Lung (tissue), 12 donors: ENCODE results near the gene ADGRV1. TPM values are rescaled to one million over a fixed set of nuclear protein-coding genes. Genes with fewer than 3 reads are reported as not detected.
"Not testable (repeated sequence)": the region's sequence is repeated elsewhere in the genome, so short reads cannot be mapped to it uniquely, and the experiment has no call there.

Experiments used
- ATAC-seq: fragments of 200-7000 bp; cut with Tn5 transposase; one replicate; pipeline ENCODE4 v1.9.1; 2020; ENCODE audit warnings: moderate number of reproducible peaks; ENCODE audit not compliant: insufficient read depth, low FRiP score
- DNase-seq, 3 donors: peaks; one replicate each; pipeline ENCODE4 v3.0.0-alpha.2; 2013 to 2017
- H3K27ac ChIP-seq, 2 donors: one replicate each; pipeline ENCODE4 v1.5.1; 2013; ENCODE audit warnings: mild to moderate bottlenecking in 2 of 2, moderate library complexity in 2 of 2, control low read depth in 1 of 2, inconsistent platforms in 1 of 2, low read depth in 1 of 2, low read length in 1 of 2
- H3K27me3 ChIP-seq, 3 donors: one replicate each; pipeline ENCODE4 v1.5.1; 2013; ENCODE audit warnings: low read length in 2 of 3; ENCODE audit not compliant: control insufficient read depth in 3 of 3, insufficient read depth in 3 of 3
- H3K36me3 ChIP-seq, 4 donors: one replicate each; pipeline ENCODE4 v1.5.1; 2013; ENCODE audit warnings: low read length in 4 of 4, mild to moderate bottlenecking in 1 of 4, moderate library complexity in 1 of 4; ENCODE audit not compliant: control insufficient read depth in 4 of 4, insufficient read depth in 4 of 4
- H3K4me1 ChIP-seq, 5 donors: one replicate each; pipeline ENCODE4 v1.5.1; 2013; ENCODE audit warnings: low read length in 5 of 5, mild to moderate bottlenecking in 2 of 5, moderate library complexity in 1 of 5; ENCODE audit not compliant: control insufficient read depth in 5 of 5, insufficient read depth in 5 of 5
- H3K4me3 ChIP-seq: one replicate; pipeline ENCODE4 v1.5.1; 2013; ENCODE audit warnings: mild to moderate bottlenecking, control low read depth, moderate library complexity
- H3K9ac ChIP-seq, 2 donors: one replicate each; pipeline ENCODE4 v1.5.1; 2013; ENCODE audit warnings: low read length in 2 of 2, control low read depth in 1 of 2; ENCODE audit not compliant: insufficient read depth in 1 of 2
- H3K9me3 ChIP-seq, 4 donors: one replicate each; pipeline ENCODE4 v1.5.1; 2013; ENCODE audit warnings: low read length in 3 of 4, mild to moderate bottlenecking in 1 of 4, moderate library complexity in 1 of 4; ENCODE audit not compliant: control insufficient read depth in 4 of 4, insufficient read depth in 3 of 4
- CTCF ChIP-seq: IDR thresholded peaks from 2 replicates; pipeline ENCODE4 v1.5.1; 2012; ENCODE audit warnings: mild to moderate bottlenecking; ENCODE audit errors: control extremely low read depth, extremely low read depth
- WGBS, 2 donors: extraction: QIAGEN DNeasy Blood & Tissue Kit; methylation state at CpG; one replicate each; pipeline ENCODE4 v1.1.7; 2013; 5-methylcytosine and 5-hydroxymethylcytosine counted together
- polyA plus RNA-seq, 2 donors: library from polyadenylated mRNA; stranded (reverse); fragments of 200-250 nt; gene quantifications; one replicate each; pipeline ENCODE4 v1.2.1, GENCODE V29; 2013
- total RNA-seq, 2 donors: library from RNA; depleted of rRNA in 1 of 2; stranded (reverse); fragments of >200 nt in 1 of 2; gene quantifications; one replicate each; pipeline ENCODE4 v1.2.1, GENCODE V29; 2014 to 2021
- donor health status: control.
- donor health status: control.
- donor health status: Bipolar disorder and iron deficiency.
- donor health status: healthy.
- donor health status: DM: yes; HTN: yes; CAD: no.

The ADGRV1 gene
- total and polyA plus RNA-seq, 4 donors: 3.6 to 66.2 (median 28.2) TPM

GRCh38 chr5:90845723-90846554 lies 287.3 kb downstream of the ADGRV1 start:
- DNase-seq: no peak
- Histone ChIP-seq H3K4me3 (no peak overlapping the region), H3K27ac (no peak overlapping the region), H3K27me3 (no peaks in the 10 kb centered on the region), H3K36me3 (no peaks in the 10 kb centered on the region), H3K4me1 (no peaks in the 10 kb centered on the region), H3K9ac (no peak overlapping the region), H3K9me3 (no peaks in the 10 kb centered on the region)
- 82 to 84% methylated on average over 7 of the region's 7 CpGs for WGBS, 2 donors
- TF ChIP-seq CTCF: no peak
- ATAC-seq: no peak

DNA sequence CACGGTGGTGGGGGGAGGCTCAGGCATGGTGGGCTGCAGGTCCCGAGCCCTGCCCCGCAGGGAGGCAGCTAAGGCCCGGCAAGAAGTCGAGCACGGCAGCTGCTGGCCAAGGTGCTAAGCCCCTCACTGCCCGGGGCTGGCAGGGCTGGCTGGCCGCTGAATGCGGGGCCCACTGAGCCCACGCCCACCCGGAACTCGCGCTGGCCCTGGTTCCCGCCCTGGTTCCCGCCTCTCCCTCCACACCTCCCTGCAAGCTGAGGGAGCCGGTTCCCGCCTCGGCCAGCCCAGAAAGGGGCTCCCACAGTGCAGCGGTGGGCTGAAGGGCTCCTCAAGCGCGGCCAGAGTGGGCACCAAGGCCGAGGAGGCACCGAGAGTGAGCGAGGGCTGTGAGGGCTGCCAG lies 289.0 kb downstream of the ADGRV1 start:
- 96% methylated on average over 17 to 24 of the region's 24 CpGs for WGBS, 2 donors
- not testable (repeated sequence) for DNase-seq, H3K27me3 ChIP-seq, H3K36me3 ChIP-seq, H3K9me3 ChIP-seq, ATAC-seq, H3K9ac ChIP-seq, H3K4me3 ChIP-seq, H3K4me1 ChIP-seq, H3K27ac ChIP-seq

DNA sequence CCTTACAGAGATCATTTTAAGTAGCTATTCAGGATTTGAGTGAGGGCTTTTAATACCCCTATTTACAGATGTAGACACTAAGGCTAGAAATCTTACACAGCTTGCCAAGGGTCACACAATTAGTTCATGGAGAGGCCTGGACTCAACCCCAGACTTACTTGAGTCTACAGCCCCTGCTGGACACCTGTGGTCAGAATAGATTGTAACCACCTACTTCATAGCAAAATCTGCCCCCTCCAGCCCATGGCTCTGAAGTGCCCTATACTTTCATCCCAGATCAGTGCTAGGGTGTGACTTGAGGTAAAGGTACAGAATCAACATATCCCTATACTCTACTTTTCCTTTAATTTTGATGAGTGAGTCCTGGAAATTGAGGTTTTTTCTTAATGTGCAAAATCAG lies 291.3 kb downstream of the ADGRV1 start:
- DNase-seq (no peak), ATAC-seq (no peak)
- no peak overlapping the region for H3K4me3 ChIP-seq
- H3K4me1 ChIP-seq: no peaks in the 10 kb centered on the region
- no peaks in the 10 kb centered on the region for H3K9me3 ChIP-seq
- H3K36me3 ChIP-seq: no peaks in the 10 kb centered on the region
- H3K27ac ChIP-seq: no peak overlapping the region
- H3K27me3 ChIP-seq: no peaks in the 10 kb centered on the region
- no peak overlapping the region for H3K9ac ChIP-seq
- TF ChIP-seq CTCF: no peak

GRCh38 chr5:90852531-90852930 lies 293.9 kb downstream of the ADGRV1 start:
- Histone ChIP-seq H3K36me3 (no peaks in the 10 kb centered on the region), H3K9me3 (no peaks in the 10 kb centered on the region), H3K27ac (no peak overlapping the region), H3K4me3 (no peak overlapping the region), H3K9ac (no peak overlapping the region), H3K27me3 (no peaks in the 10 kb centered on the region), H3K4me1 (no peaks in the 10 kb centered on the region)
- no peak for ATAC-seq
- TF ChIP-seq CTCF: no peak
- DNase-seq: no peak
